Activated CD8-positive, alpha-beta memory T cell treated with anti-CD3 and anti-CD28 coated beads, Interleukin-2, amount 50 U/mL, for 24 hours (primary cell): ENCODE data around the gene EPB41L2.
"Not testable (repeated sequence)": the region's sequence is repeated elsewhere in the genome, so short reads cannot be mapped to it uniquely, and the experiment has no call there.

Experiments
- DNase-seq: peaks from one replicate; pipeline ENCODE4 v3.0.0-alpha.2; 2020; ENCODE audit errors: extremely low read depth

The EPB41L2 gene

GRCh38 chr6:130946076-130946475, 117.0 kb downstream of the EPB41L2 start:
- no peak for DNase-seq

- DNase-seq = no peak
Observed at GRCh38 chr6:130945401-130945919, 117.6 kb downstream of the EPB41L2 start.

GRCh38 chr6:130944486-130944885, 118.6 kb downstream of the EPB41L2 start:
- no peak for DNase-seq

- no peak for DNase-seq
Observed at GRCh38 chr6:130943738-130944137, 119.3 kb downstream of the EPB41L2 start.

GRCh38 chr6:130942752-130943151, 120.3 kb downstream of the EPB41L2 start:
- DNase-seq = not testable (repeated sequence)

- no peak for DNase-seq
Observed at GRCh38 chr6:130937942-130938604, 125.0 kb downstream of the EPB41L2 start.

- DNase-seq = no peak
Observed at GRCh38 chr6:130936933-130937332, 126.1 kb downstream of the EPB41L2 start.

- DNase-seq = no peak
Observed at GRCh38 chr6:130935978-130936377, 127.1 kb downstream of the EPB41L2 start.

GRCh38 chr6:130934848-130935585, 128.0 kb downstream of the EPB41L2 start:
- DNase-seq = no peak

- DNase-seq = no peak
Observed at GRCh38 chr6:130933712-130934200, 129.3 kb downstream of the EPB41L2 start.

- no peak for DNase-seq
Observed at GRCh38 chr6:130932921-130933320, 130.1 kb downstream of the EPB41L2 start.

GRCh38 chr6:130932438-130932837, 130.6 kb downstream of the EPB41L2 start:
- no peak for DNase-seq

GRCh38 chr6:130931683-130932082, 131.4 kb downstream of the EPB41L2 start:
- no peak for DNase-seq

- no peak for DNase-seq
Observed at GRCh38 chr6:130929036-130929678, 133.9 kb downstream of the EPB41L2 start.

GRCh38 chr6:130928158-130928912, 134.7 kb downstream of the EPB41L2 start:
- no peak for DNase-seq

- DNase-seq = no peak
Observed at GRCh38 chr6:130927305-130927704, 135.7 kb downstream of the EPB41L2 start.

GRCh38 chr6:130923350-130923749, 139.7 kb downstream of the EPB41L2 start:
- DNase-seq = no peak

GRCh38 chr6:130922922-130923321, 140.1 kb downstream of the EPB41L2 start:
- no peak for DNase-seq

- no peak for DNase-seq
Observed at GRCh38 chr6:130920969-130921368, 142.1 kb downstream of the EPB41L2 start.

- DNase-seq = no peak
Observed at GRCh38 chr6:130918171-130918570, 144.9 kb downstream of the EPB41L2 start.

- not testable (repeated sequence) for DNase-seq
Observed at GRCh38 chr6:130915606-130916005, 147.4 kb downstream of the EPB41L2 start.

GRCh38 chr6:130913120-130913519, 149.9 kb downstream of the EPB41L2 start:
- DNase-seq = no peak
